Esophagus (tissue), 2 donors: ENCODE data around the gene YPEL2. TPM values are rescaled to one million over a fixed set of nuclear protein-coding genes. Genes with fewer than 3 reads are reported as not detected.
"Not testable (repeated sequence)": the region's sequence is repeated elsewhere in the genome, so short reads cannot be mapped to it uniquely, and the experiment has no call there.

ENCODE experiments used
- H3K27ac ChIP-seq, 2 donors: one replicate each; pipeline ENCODE4 v1.5.1; 2013; ENCODE audit warnings: low read depth in 2 of 2, mild to moderate bottlenecking in 2 of 2, inconsistent platforms in 1 of 2, low read length in 1 of 2, moderate library complexity in 1 of 2
- H3K27me3 ChIP-seq, 2 donors: one replicate each; pipeline ENCODE4 v1.6.1; 2013; ENCODE audit warnings: low read length in 2 of 2, control low read depth in 1 of 2, mild to moderate bottlenecking in 1 of 2; ENCODE audit not compliant: insufficient read depth in 2 of 2, control insufficient read depth in 1 of 2
- H3K36me3 ChIP-seq, 2 donors: one replicate each; pipeline ENCODE4 v1.6.1; 2013; ENCODE audit warnings: low read length in 1 of 2; ENCODE audit not compliant: control insufficient read depth in 2 of 2, insufficient read depth in 2 of 2
- H3K4me1 ChIP-seq, 2 donors: one replicate each; pipeline ENCODE4 v1.6.1; 2013; ENCODE audit warnings: low read length in 1 of 2; ENCODE audit not compliant: control insufficient read depth in 2 of 2, insufficient read depth in 2 of 2
- H3K4me3 ChIP-seq, 2 donors: one replicate each; pipeline ENCODE4 v1.5.1; 2013; ENCODE audit warnings: low read length in 2 of 2, mild to moderate bottlenecking in 2 of 2, low read depth in 1 of 2, moderate library complexity in 1 of 2
- H3K9me3 ChIP-seq, 2 donors: one replicate each; pipeline ENCODE4 v1.6.1; 2013; ENCODE audit warnings: mild to moderate bottlenecking in 2 of 2, low read depth in 1 of 2, low read length in 1 of 2, moderate library complexity in 1 of 2; ENCODE audit not compliant: control insufficient read depth in 2 of 2, insufficient read depth in 1 of 2
- WGBS, 2 donors: extraction: QIAGEN DNeasy Blood & Tissue Kit; methylation state at CpG; one replicate each; pipeline ENCODE4 v1.1.7; 2013; 5-methylcytosine and 5-hydroxymethylcytosine counted together
- polyA plus RNA-seq, 2 donors: library from polyadenylated mRNA; stranded (reverse); fragments of 200-250 nt; gene quantifications; one replicate each; pipeline ENCODE4 v1.2.3, GENCODE V29; 2013
- donor health status: healthy with polysubstance abuse.
- donor health status: Bipolar disorder and iron deficiency.

YPEL2 gene
- polyA plus RNA-seq, 2 donors, result 3.2 to 4.5 TPM

- Histone ChIP-seq H3K4me1 (no peaks in the 10 kb centered on the region), H3K27me3 (no peaks in the 10 kb centered on the region), H3K4me3 (no peak overlapping the region), H3K27ac (no peak overlapping the region), H3K36me3 (no peaks in the 10 kb centered on the region), H3K9me3 (no peaks in the 10 kb centered on the region)
- 84 to 91% methylated on average over 2 of the region's 2 CpGs for WGBS, 2 donors
Observed at GRCh38 chr17:59299400-59300092, 31.9 kb upstream of the YPEL2 start.

- Histone ChIP-seq H3K4me3 (no peak overlapping the region), H3K36me3 (no peaks in the 10 kb centered on the region), H3K4me1 (no peaks in the 10 kb centered on the region), H3K27ac (no peak overlapping the region), H3K27me3 (no peaks in the 10 kb centered on the region), H3K9me3 (no peaks in the 10 kb centered on the region)
- WGBS, 2 donors, result 84 to 85% methylated on average over 5 of the region's 5 CpGs
Observed at GRCh38 chr17:59300941-59301340, 30.5 kb upstream of the YPEL2 start.

- H3K4me3 ChIP-seq, result no peak overlapping the region
- no peaks in the 10 kb centered on the region for H3K9me3 ChIP-seq
- H3K4me1 ChIP-seq, result no peaks in the 10 kb centered on the region
- WGBS, 2 donors, result 69 to 84% methylated on average over 2 of the region's 2 CpGs
- H3K27me3 ChIP-seq, result no peaks in the 10 kb centered on the region
- no peaks in the 10 kb centered on the region for H3K36me3 ChIP-seq
- no peak overlapping the region for H3K27ac ChIP-seq
Observed at GRCh38 chr17:59304811-59305210, 26.6 kb upstream of the YPEL2 start.

- H3K36me3 ChIP-seq, result no peaks in the 10 kb centered on the region
- no peaks in the 10 kb centered on the region for H3K27me3 ChIP-seq
- H3K4me1 ChIP-seq, result no peaks in the 10 kb centered on the region
- no peak overlapping the region for H3K27ac ChIP-seq
- no peaks in the 10 kb centered on the region for H3K9me3 ChIP-seq
- 76 to 77% methylated on average over 6 of the region's 6 CpGs for WGBS, 2 donors
- no peak overlapping the region for H3K4me3 ChIP-seq
Observed at GRCh38 chr17:59310263-59310920, 21.1 kb upstream of the YPEL2 start.

GRCh38 chr17:59311051-59311468, 20.4 kb upstream of the YPEL2 start:
- Histone ChIP-seq H3K9me3 (no peaks in the 10 kb centered on the region), H3K36me3 (no peaks in the 10 kb centered on the region), H3K4me1 (no peaks in the 10 kb centered on the region), H3K27ac (no peak overlapping the region), H3K27me3 (no peaks in the 10 kb centered on the region), H3K4me3 (no peak overlapping the region)
- 1 to 2% methylated on average over 5 of the region's 5 CpGs for WGBS, 2 donors

GRCh38 chr17:59311521-59311920, 19.9 kb upstream of the YPEL2 start:
- H3K36me3 ChIP-seq, H3K27me3 ChIP-seq, H3K4me3 ChIP-seq, H3K4me1 ChIP-seq, H3K27ac ChIP-seq, H3K9me3 ChIP-seq: not testable (repeated sequence)
- WGBS, 2 donors, result 85 to 91% methylated on average over 7 of the region's 7 CpGs

GRCh38 chr17:59315866-59316265, 15.6 kb upstream of the YPEL2 start:
- 74 to 78% methylated on average over 4 of the region's 4 CpGs for WGBS, 2 donors

GRCh38 chr17:59327121-59327980, 4.1 kb upstream of the YPEL2 start:
- no peaks in the 10 kb centered on the region for H3K27me3 ChIP-seq
- H3K36me3 ChIP-seq, result no peaks in the 10 kb centered on the region
- peaks cover 0 to 4% of the 10 kb centered on the region in 2 donors for H3K4me1 ChIP-seq
- no peak overlapping the region for H3K4me3 ChIP-seq
- WGBS, 2 donors, result 79% methylated on average over 5 of the region's 5 CpGs
- no peak overlapping the region for H3K27ac ChIP-seq
- no peaks in the 10 kb centered on the region for H3K9me3 ChIP-seq

More at GRCh38 chr17:59315866-59316265, 15.6 kb upstream of the YPEL2 start:
- Histone ChIP-seq H3K4me1 (no peaks in the 10 kb centered on the region), H3K36me3 (no peaks in the 10 kb centered on the region), H3K4me3 (no peak overlapping the region), H3K27ac (no peak overlapping the region), H3K9me3 (no peaks in the 10 kb centered on the region), H3K27me3 (no peaks in the 10 kb centered on the region)

GRCh38 chr17:59327981-59328290, 3.5 kb upstream of the YPEL2 start:
- H3K4me1 ChIP-seq, result peaks cover 0 to 4% of the 10 kb centered on the region in 2 donors

More at GRCh38 chr17:59327981-59328290, 3.5 kb upstream of the YPEL2 start:
- Histone ChIP-seq H3K27ac (no peak overlapping the region), H3K9me3 (no peaks in the 10 kb centered on the region), H3K36me3 (no peaks in the 10 kb centered on the region), H3K27me3 (no peaks in the 10 kb centered on the region), H3K4me3 (no peak overlapping the region)
